Measurements from ENCODE around the gene ATRIP. TPM values are rescaled to one million over a fixed set of nuclear protein-coding genes. Genes with fewer than 3 reads are reported as not detected.

Gene ATRIP
- total and polyA plus RNA-seq, 8 donors = 2.0 to 4.8 (median 3.0) TPM

DNA sequence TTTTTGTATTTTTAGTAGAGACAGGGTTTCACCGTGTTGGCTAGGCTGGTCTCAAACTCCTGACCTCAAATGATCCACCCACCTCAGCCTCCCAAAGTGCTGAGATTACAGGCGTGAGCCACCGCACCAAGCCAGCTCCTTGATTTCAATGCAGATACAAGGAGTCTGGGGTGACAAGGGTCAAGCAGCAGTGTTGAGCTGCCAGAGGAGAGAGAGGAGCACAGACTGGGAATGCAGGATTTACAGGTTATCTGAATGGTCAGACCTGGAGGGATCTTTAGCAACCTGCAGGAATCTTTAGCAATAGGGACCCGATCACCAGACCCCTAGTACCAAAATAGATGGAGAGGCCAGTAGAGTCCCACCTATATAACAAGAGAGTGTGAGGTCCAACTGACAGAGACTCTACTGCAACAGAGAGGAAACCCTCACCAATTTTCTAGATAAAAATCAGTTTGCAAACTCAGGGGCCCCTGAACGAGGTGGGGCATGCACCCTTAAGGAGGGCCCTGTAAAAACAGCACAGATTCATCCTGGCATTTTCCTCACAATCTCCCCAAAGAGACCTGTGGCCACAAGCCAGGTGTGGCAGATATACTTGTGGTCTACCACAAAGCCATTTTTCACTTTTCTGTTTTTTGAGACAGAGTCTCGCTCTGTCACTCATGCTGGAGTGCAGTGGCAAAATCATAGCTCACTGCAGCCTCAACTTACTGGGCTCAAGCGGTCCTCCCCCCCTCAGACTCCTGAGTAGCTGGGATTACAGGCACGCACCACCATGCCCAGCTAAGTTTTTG is 68.1 kb downstream of the ATRIP start:
- intact Hi-C loops (cut with DNase I) = no loop called here
- DNase-seq (peak in 1 of 6 donors; percentile 9), ATAC-seq (no peak), FAIRE-seq (no peak)
- Histone ChIP-seq H3K27ac (no peak overlapping the region), H3K36me3 (no peaks in the 10 kb centered on the region), H3K27me3 (no peaks in the 10 kb centered on the region), H3K4me1 (no peaks in the 10 kb centered on the region), H3K9me3 (no peaks in the 10 kb centered on the region), H3K4me3 (no peak overlapping the region)
- WGBS, 2 donors = 93 to 94% methylated on average over 8 of the region's 8 CpGs
- TF ChIP-seq CTCF (IDR thresholded peaks at IDR 0.05) = no peak

Other genes with a start within 250 kb of the ATRIP start
- gene CAMP, start 223.2 kb upstream of the ATRIP start, total RNA-seq = not detected
- gene CAMP, start 223.2 kb upstream of the ATRIP start, polyA plus RNA-seq = not detected
- 1 to 10 TPM; 3.6 to 8.1 (median 4.3) TPM for gene ZNF589, start 205.6 kb upstream of the ATRIP start, total RNA-seq
- gene ZNF589, start 205.6 kb upstream of the ATRIP start, polyA plus RNA-seq = 1 to 10 TPM; 7.0 to 7.2 TPM
- gene NME6, start 145.4 kb upstream of the ATRIP start, total RNA-seq = 10 to 100 TPM; 12.4 to 17.3 (median 13.8) TPM
- 10 to 100 TPM; 11.6 to 14.5 TPM for gene NME6, start 145.4 kb upstream of the ATRIP start, polyA plus RNA-seq
- not detected for gene SPINK8, start 113.1 kb upstream of the ATRIP start, total RNA-seq
- not detected for gene SPINK8, start 113.1 kb upstream of the ATRIP start, polyA plus RNA-seq
- gene FBXW12, start 74.5 kb upstream of the ATRIP start, total RNA-seq = 1 to 10 TPM; 3.3 to 9.6 (median 6.2) TPM
- 1 to 10 TPM; 2.7 to 5.6 TPM for gene FBXW12, start 74.5 kb upstream of the ATRIP start, polyA plus RNA-seq
- 100 to 1,000 TPM in 1 of 6 donors, 10 to 100 TPM in 5; 47.8 to 103 (median 65.1) TPM for gene PLXNB1, start 16.7 kb upstream of the ATRIP start, total RNA-seq
- 100 to 1,000 TPM; 286 to 372 TPM for gene PLXNB1, start 16.7 kb upstream of the ATRIP start, polyA plus RNA-seq
- gene CCDC51, start 6.6 kb upstream of the ATRIP start, total RNA-seq = 1 to 10 TPM; 1.6 to 4.3 (median 3.3) TPM
- 1 to 10 TPM; 2.5 to 5.8 TPM for gene CCDC51, start 6.6 kb upstream of the ATRIP start, polyA plus RNA-seq
- gene TMA7, start 6.5 kb upstream of the ATRIP start, total RNA-seq = 10 to 100 TPM; 59.0 to 83.8 (median 68.0) TPM
- 100 to 1,000 TPM; 278 to 320 TPM for gene TMA7, start 6.5 kb upstream of the ATRIP start, polyA plus RNA-seq
- 10 to 100 TPM; 39.2 to 81.6 (median 45.3) TPM for gene SHISA5, start 57.4 kb downstream of the ATRIP start, total RNA-seq
- 10 to 100 TPM; 29.9 to 49.4 TPM for gene SHISA5, start 57.4 kb downstream of the ATRIP start, polyA plus RNA-seq
- gene PFKFB4, start 110.1 kb downstream of the ATRIP start, total RNA-seq = 10 to 100 TPM in 1 of 6 donors, 1 to 10 TPM in 5; 7.4 to 12.2 (median 8.2) TPM
- gene PFKFB4, start 110.1 kb downstream of the ATRIP start, polyA plus RNA-seq = 10 to 100 TPM in 1 of 2 donors, 1 to 10 TPM in 1; 8.1 to 11.4 TPM
- not detected for gene UCN2, start 117.0 kb downstream of the ATRIP start, total RNA-seq
- gene UCN2, start 117.0 kb downstream of the ATRIP start, polyA plus RNA-seq = under 1 TPM in 1 of 2 donors, not detected in 1; 0.19 TPM
- 1 to 10 TPM in 2 of 6 donors, under 1 TPM in 4; 0.41 to 3.2 (median 0.79) TPM for gene COL7A1, start 148.6 kb downstream of the ATRIP start, total RNA-seq
- 10 to 100 TPM in 1 of 2 donors, 1 to 10 TPM in 1; 9.9 to 12.6 TPM for gene COL7A1, start 148.6 kb downstream of the ATRIP start, polyA plus RNA-seq
- gene UQCRC1, start 162.9 kb downstream of the ATRIP start, total RNA-seq = 100 to 1,000 TPM in 3 of 6 donors, 10 to 100 TPM in 3; 78.6 to 113 (median 97.4) TPM
- 100 to 1,000 TPM in 1 of 2 donors, 10 to 100 TPM in 1; 89.5 to 110 TPM for gene UQCRC1, start 162.9 kb downstream of the ATRIP start, polyA plus RNA-seq
- gene TMEM89, start 175.0 kb downstream of the ATRIP start, total RNA-seq = not detected
- gene TMEM89, start 175.0 kb downstream of the ATRIP start, polyA plus RNA-seq = not detected
- gene SLC26A6, start 188.7 kb downstream of the ATRIP start, total RNA-seq = 10 to 100 TPM in 2 of 6 donors, 1 to 10 TPM in 4; 6.2 to 15.9 (median 8.9) TPM
- 10 to 100 TPM; 25.2 to 32.1 TPM for gene SLC26A6, start 188.7 kb downstream of the ATRIP start, polyA plus RNA-seq
- 1 to 10 TPM in 4 of 6 donors, under 1 TPM in 2; 0.51 to 1.8 (median 1.1) TPM for gene CELSR3, start 216.1 kb downstream of the ATRIP start, total RNA-seq
- gene CELSR3, start 216.1 kb downstream of the ATRIP start, polyA plus RNA-seq = 10 to 100 TPM in 1 of 2 donors, 1 to 10 TPM in 1; 6.3 to 13.9 TPM
- gene NCKIPSD, start 239.2 kb downstream of the ATRIP start, total RNA-seq = 10 to 100 TPM in 1 of 6 donors, 1 to 10 TPM in 5; 5.4 to 10.2 (median 7.2) TPM
- 10 to 100 TPM; 12.0 to 17.0 TPM for gene NCKIPSD, start 239.2 kb downstream of the ATRIP start, polyA plus RNA-seq

Measured in pancreas (tissue), 10 donors.